Vagina (tissue), 2 donors: ENCODE measurements around the gene TNS1. TPM values are rescaled to one million over a fixed set of nuclear protein-coding genes. Genes with fewer than 3 reads are reported as not detected.

Experiments used
- DNase-seq, 2 donors: peaks; one replicate each; pipeline ENCODE4 v3.0.0-alpha.2; 2017; ENCODE audit errors: extremely low spot score in 2 of 2
- H3K27ac ChIP-seq: fragments of 200-600 bp; sonication (generic); one replicate; pipeline ENCODE4 v1.5.1; 2019
- H3K27me3 ChIP-seq: fragments of 200-600 bp; sonication (generic); one replicate; pipeline ENCODE4 v1.5.1; 2019
- H3K36me3 ChIP-seq, 2 donors: fragments of 200-600 bp; sonication (generic); one replicate each; pipeline ENCODE4 v1.5.1; 2017 to 2019
- H3K4me1 ChIP-seq: fragments of 200-600 bp; sonication (generic); one replicate; pipeline ENCODE4 v1.5.1; 2019
- H3K4me3 ChIP-seq, 2 donors: fragments of 200-600 bp; sonication (generic); 1 replicate in 1 of 2; 2 replicates in 1 of 2; pipeline ENCODE4 v1.5.1; 2016 to 2019
- H3K9me3 ChIP-seq: fragments of 200-600 bp; sonication (generic); one replicate; pipeline ENCODE4 v1.5.1; 2019
- POLR2A ChIP-seq, 2 donors: fragments of 450-650 bp; IDR thresholded peaks; one replicate each; pipeline ENCODE4 v1.6.1; 2017; ENCODE audit warnings: antibody characterized with exemption in 2 of 2, mild to moderate bottlenecking in 2 of 2, moderate library complexity in 2 of 2
- POLR2AphosphoS5 ChIP-seq, 2 donors: sonication (generic); formaldehyde crosslinking; IDR thresholded peaks; one replicate each; pipeline ENCODE4 v1.9.0; 2017; ENCODE audit warnings: antibody characterized with exemption in 2 of 2, mild to moderate bottlenecking in 2 of 2, low read depth in 1 of 2; ENCODE audit not compliant: insufficient read depth in 1 of 2
- intact Hi-C: fragments of 100-400 bp; cut with DNase I; formaldehyde crosslinking; loops from one replicate; pipeline ENCODE4 v1.15.1; 2023
- total RNA-seq: library from RNA; depleted of rRNA; stranded (reverse); fragments of >200 nt; gene quantifications from one replicate; pipeline ENCODE4 v1.2.3, GENCODE V29; 2016
- TF ChIP-seq, protein P1 (sequence below), 3 experiments: fragments of 450-650 bp in 2 of 3; fragments of 200-600 bp in 1 of 3; sonication (generic) in 1 of 3; IDR thresholded peaks; one replicate each; pipeline ENCODE4 v1.5.1; 2017 to 2019; ENCODE audit warnings: antibody characterized with exemption in 3 of 3, mild to moderate bottlenecking in 2 of 3, moderate library complexity in 2 of 3

Gene TNS1
- total RNA-seq, 1 donor from 2014 or later: 216 TPM

DNA sequence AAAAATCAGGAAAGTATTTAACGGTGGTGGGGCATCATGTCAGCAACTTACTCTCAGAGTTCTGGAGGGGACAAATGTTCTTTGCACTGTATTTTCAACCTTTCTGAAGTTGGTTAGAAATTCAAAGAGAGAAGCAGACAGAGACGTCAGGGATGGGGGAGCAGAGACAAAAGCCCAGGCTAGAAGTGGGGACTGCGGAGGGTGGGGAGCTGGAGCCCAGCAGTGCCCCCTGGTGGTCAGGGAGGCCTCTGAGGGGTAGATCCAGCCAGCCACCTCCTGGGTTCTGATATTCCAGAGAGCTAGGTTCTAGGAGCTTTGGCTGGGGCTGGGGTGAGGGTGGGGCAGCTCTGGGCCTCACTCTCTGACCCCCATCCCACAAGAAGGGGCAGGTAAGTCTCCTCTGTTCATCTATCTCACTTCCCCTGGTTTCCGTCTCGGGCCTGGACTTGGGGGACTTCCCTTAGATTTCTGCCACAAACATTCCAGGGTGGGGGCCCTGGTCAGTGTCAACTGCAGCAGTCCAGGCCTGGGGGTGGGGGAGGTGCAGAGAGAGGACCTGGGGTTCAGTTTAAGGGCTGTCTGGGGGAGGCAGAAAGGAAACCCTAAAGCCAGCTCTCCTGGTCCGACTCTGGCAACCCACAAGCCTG is 8.9 kb downstream of the TNS1 start:
- no peak overlapping the region for H3K4me3 ChIP-seq
- intact Hi-C loops: loop anchor here (5.0 kb wide), 1 partner anchor 207 kb away; no protein-coding TSS in a partner anchor
- H3K27ac ChIP-seq: peak overlapping the region; percentile 92
- DNase-seq: no peak
- no peaks in the 10 kb centered on the region for H3K9me3 ChIP-seq
- TF ChIP-seq POLR2A (IDR thresholded peaks at IDR 0.05) (no peak), POLR2AphosphoS5 (IDR thresholded peaks at IDR 0.05; ENCODE audit: insufficient read depth in 1 of 2, low read depth in 1 of 2) (no peak)
- TF ChIP-seq, protein P1, sequence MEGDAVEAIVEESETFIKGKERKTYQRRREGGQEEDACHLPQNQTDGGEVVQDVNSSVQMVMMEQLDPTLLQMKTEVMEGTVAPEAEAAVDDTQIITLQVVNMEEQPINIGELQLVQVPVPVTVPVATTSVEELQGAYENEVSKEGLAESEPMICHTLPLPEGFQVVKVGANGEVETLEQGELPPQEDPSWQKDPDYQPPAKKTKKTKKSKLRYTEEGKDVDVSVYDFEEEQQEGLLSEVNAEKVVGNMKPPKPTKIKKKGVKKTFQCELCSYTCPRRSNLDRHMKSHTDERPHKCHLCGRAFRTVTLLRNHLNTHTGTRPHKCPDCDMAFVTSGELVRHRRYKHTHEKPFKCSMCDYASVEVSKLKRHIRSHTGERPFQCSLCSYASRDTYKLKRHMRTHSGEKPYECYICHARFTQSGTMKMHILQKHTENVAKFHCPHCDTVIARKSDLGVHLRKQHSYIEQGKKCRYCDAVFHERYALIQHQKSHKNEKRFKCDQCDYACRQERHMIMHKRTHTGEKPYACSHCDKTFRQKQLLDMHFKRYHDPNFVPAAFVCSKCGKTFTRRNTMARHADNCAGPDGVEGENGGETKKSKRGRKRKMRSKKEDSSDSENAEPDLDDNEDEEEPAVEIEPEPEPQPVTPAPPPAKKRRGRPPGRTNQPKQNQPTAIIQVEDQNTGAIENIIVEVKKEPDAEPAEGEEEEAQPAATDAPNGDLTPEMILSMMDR (IDR thresholded peaks at IDR 0.05): peak; percentile 47 to 58 (median 58)
- H3K36me3 ChIP-seq: no peaks in the 10 kb centered on the region
- H3K4me1 ChIP-seq: peaks cover 72% of the 10 kb centered on the region
- H3K27me3 ChIP-seq: no peaks in the 10 kb centered on the region

DNA sequence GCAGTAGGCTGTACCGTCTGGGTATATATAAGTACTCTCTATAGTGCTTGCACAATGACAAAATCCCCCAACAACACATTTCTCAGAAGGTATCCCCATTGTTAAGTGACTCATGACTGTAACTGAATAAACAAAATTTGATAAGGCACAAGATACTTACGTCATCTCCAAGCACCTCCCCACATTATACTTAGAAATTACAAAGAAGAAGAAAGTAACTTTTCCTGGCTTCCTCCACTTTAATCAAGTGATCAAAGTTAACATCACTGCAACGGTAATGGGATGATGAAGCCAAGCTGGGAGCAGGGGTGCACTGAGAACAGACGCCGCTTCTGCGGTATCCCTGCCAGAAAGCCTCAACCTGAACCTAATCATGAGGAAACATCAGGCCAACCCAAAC is 9.7 kb downstream of the TNS1 start:
- TF ChIP-seq, protein P1 (IDR thresholded peaks at IDR 0.05): no peak
- TF ChIP-seq POLR2A (IDR thresholded peaks at IDR 0.05) (no peak), POLR2AphosphoS5 (IDR thresholded peaks at IDR 0.05; ENCODE audit: insufficient read depth in 1 of 2, low read depth in 1 of 2) (peak in 1 of 2 donors; percentile 75)
- Histone ChIP-seq H3K27ac (peak overlapping the region; percentile 92), H3K27me3 (no peaks in the 10 kb centered on the region), H3K9me3 (no peaks in the 10 kb centered on the region), H3K4me1 (peaks cover 72% of the 10 kb centered on the region), H3K36me3 (no peaks in the 10 kb centered on the region), H3K4me3 (no peak overlapping the region)
- intact Hi-C loops: loop anchor here (5.0 kb wide), 1 partner anchor 206 kb away; no protein-coding TSS in a partner anchor
- DNase-seq: no peak

GRCh38 chr2:217992061-217992460 is 10.7 kb downstream of the TNS1 start:
- Histone ChIP-seq H3K4me1 (peaks cover 69% of the 10 kb centered on the region), H3K36me3 (no peaks in the 10 kb centered on the region), H3K4me3 (no peak overlapping the region), H3K27ac (peak overlapping the region; percentile 92), H3K9me3 (no peaks in the 10 kb centered on the region), H3K27me3 (no peaks in the 10 kb centered on the region)
- no peak for DNase-seq
- TF ChIP-seq, protein P1 (IDR thresholded peaks at IDR 0.05): no peak
- TF ChIP-seq POLR2AphosphoS5 (IDR thresholded peaks at IDR 0.05; ENCODE audit: insufficient read depth in 1 of 2, low read depth in 1 of 2) (no peak), POLR2A (IDR thresholded peaks at IDR 0.05) (no peak)
- intact Hi-C loops: loop anchor here (5.0 kb wide), 1 partner anchor 205 kb away; no protein-coding TSS in a partner anchor

DNA sequence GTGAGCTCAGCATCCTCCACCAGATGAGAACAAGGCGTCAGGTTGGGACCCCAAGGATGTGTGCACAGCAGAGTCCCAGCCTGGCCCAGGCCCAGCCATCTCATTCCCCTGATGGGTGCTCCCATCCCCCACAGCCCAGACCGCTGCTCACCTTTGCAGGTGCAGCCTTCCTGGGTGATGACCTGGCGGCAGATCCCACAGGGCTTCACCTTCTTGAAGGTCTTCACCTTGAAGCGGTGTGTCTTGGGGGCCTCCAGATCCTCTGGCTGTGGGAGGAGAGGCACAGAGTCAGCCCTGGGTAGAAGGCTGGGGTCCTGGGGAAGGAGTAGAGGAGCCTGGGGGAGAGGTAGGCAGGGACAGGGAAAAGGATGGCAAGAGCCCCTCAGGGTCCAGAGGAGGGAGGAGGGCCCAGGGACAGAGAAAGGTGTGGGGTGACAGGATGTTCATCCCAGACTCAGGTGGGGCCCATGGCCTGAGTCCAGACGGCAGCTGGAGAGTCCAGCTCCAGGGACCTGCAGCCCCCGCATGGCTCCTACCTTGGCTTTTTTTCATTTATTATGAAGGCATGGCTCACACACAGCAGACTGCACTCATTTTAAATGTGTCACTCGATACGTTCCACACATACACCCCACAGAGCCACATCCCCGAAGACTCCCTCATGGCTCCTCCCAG is 11.9 kb downstream of the TNS1 start:
- Histone ChIP-seq H3K27ac (no peak overlapping the region), H3K4me3 (no peak overlapping the region), H3K36me3 (no peaks in the 10 kb centered on the region), H3K9me3 (no peaks in the 10 kb centered on the region), H3K27me3 (no peaks in the 10 kb centered on the region), H3K4me1 (peaks cover 58% of the 10 kb centered on the region)
- DNase-seq: no peak
- TF ChIP-seq, protein P1 (IDR thresholded peaks at IDR 0.05): no peak
- TF ChIP-seq POLR2AphosphoS5 (IDR thresholded peaks at IDR 0.05; ENCODE audit: insufficient read depth in 1 of 2, low read depth in 1 of 2) (no peak), POLR2A (IDR thresholded peaks at IDR 0.05) (no peak)
- intact Hi-C loops: loop anchor here (2.0 to 5.0 kb wide), 2 partner anchors 100 to 204 kb away; no protein-coding TSS in a partner anchor
